OCI-LY7 (cell line): ENCODE data around the gene HAGHL. TPM values are rescaled to one million over a fixed set of nuclear protein-coding genes. Genes with fewer than 3 reads are reported as not detected.

Experiments used
- BruUV-seq: library from RNA; stranded (reverse); fragments of 400-500 nt; replicated peaks from 2 replicates; lab custom pipeline; 2021; lab: Mats Ljungman, UMichigan
- CTCF ChIA-PET: fragments of 300-600 bp; sonication (Branson Sonifier 250); formaldehyde crosslinking; loops from one replicate; lab custom pipeline; 2022; ENCODE audit warnings: antibody characterized with exemption; ENCODE audit not compliant: unreplicated experiment; lab: Charles Lee
- POLR2A ChIA-PET: fragments of 300-600 bp; sonication (Branson Sonifier 250); formaldehyde crosslinking; loops from one replicate; lab custom pipeline; 2022; ENCODE audit warnings: antibody characterized with exemption; lab: Charles Lee
- DNase-seq: peaks from one replicate; pipeline ENCODE4 v3.0.0-alpha.2; 2015; ENCODE audit warnings: low spot score
- H2AFZ ChIP-seq: fragments of 200-600 bp; sonication (generic), shearing (Covaris generic); 2 replicates; pipeline ENCODE4 v1.6.1; 2014; ENCODE audit warnings: mild to moderate bottlenecking, antibody characterized with exemption, low read length, moderate library complexity
- H3K27ac ChIP-seq: fragments of 200-600 bp; sonication (generic); 2 replicates; pipeline ENCODE4 v1.5.1; 2014; ENCODE audit warnings: mixed run types, low read depth, mild to moderate bottlenecking, moderate library complexity, low read length, inconsistent platforms; ENCODE audit not compliant: poor library complexity, severe bottlenecking
- H3K36me3 ChIP-seq: fragments of 200-600 bp; sonication (generic); 2 replicates; pipeline ENCODE4 v1.6.1; 2014; ENCODE audit warnings: mild to moderate bottlenecking, antibody characterized with exemption, low read length, moderate library complexity, mixed read lengths; ENCODE audit not compliant: insufficient read depth
- H3K4me1 ChIP-seq: fragments of 200-600 bp; sonication (generic); 2 replicates; pipeline ENCODE4 v1.5.1; 2014; ENCODE audit warnings: mild to moderate bottlenecking, low read length; ENCODE audit not compliant: insufficient read depth, poor library complexity, severe bottlenecking
- H3K4me2 ChIP-seq: fragments of 200-600 bp; sonication (generic); 2 replicates; pipeline ENCODE4 v1.6.1; 2014; ENCODE audit warnings: mild to moderate bottlenecking, low read length
- H3K4me3 ChIP-seq: fragments of 200-600 bp; sonication (generic); 2 replicates; pipeline ENCODE4 v1.5.1; 2014; ENCODE audit warnings: mild to moderate bottlenecking, low read depth, low read length; ENCODE audit not compliant: poor library complexity, severe bottlenecking
- H3K79me2 ChIP-seq: fragments of 200-600 bp; sonication (generic); 2 replicates; pipeline ENCODE4 v1.6.1; 2016; ENCODE audit warnings: low read depth, mild to moderate bottlenecking, low read length, moderate library complexity, mixed read lengths; ENCODE audit not compliant: insufficient read depth
- H3K9me2 ChIP-seq: fragments of 200-600 bp; sonication (generic); 2 replicates; pipeline ENCODE4 v1.6.1; 2016; ENCODE audit warnings: mild to moderate bottlenecking, low read length, mixed read lengths; ENCODE audit not compliant: insufficient read depth
- H3K9me3 ChIP-seq: fragments of 200-600 bp; sonication (generic); 2 replicates; pipeline ENCODE4 v1.6.1; 2014; ENCODE audit warnings: mild to moderate bottlenecking, mixed run types, low read length, mixed read lengths
- H4K20me1 ChIP-seq: fragments of 200-600 bp; sonication (generic); 2 replicates; pipeline ENCODE4 v1.6.1; 2014; ENCODE audit warnings: mild to moderate bottlenecking, antibody characterized with exemption, low read length, moderate library complexity, mixed read lengths; ENCODE audit not compliant: insufficient read depth
- EZH2phosphoT487 ChIP-seq: fragments of 200-600 bp; sonication (generic); IDR thresholded peaks from 2 replicates; pipeline ENCODE4 v1.6.1; 2018; ENCODE audit warnings: low read depth, borderline replicate concordance, mild to moderate bottlenecking, mixed run types, antibody characterized with exemption, low read length, moderate library complexity, mixed read lengths
- intact Hi-C: fragments of 100-400 bp; cut with micrococcal nuclease; formaldehyde crosslinking; loops from one replicate; pipeline ENCODE4 v1.10.0; 2022; ENCODE audit not compliant: unreplicated experiment
- total RNA-seq, 2 experiments: library from RNA; depleted of rRNA in 1 of 2; stranded (reverse); fragments of >200 nt in 1 of 2; shearing (Covaris generic) in 1 of 2; gene quantifications; 2 replicates each; pipeline ENCODE4 v1.2.3, GENCODE V29; 2014 to 2022
- TF ChIP-seq, protein P1 (sequence below): fragments of 200-600 bp; sonication (generic); conservative IDR thresholded peaks from 2 replicates; pipeline ENCODE4 v1.5.1; 2014; ENCODE audit warnings: mild to moderate bottlenecking, antibody characterized with exemption, low read length, moderate library complexity, mixed read lengths

Gene HAGHL
- total RNA-seq, 2 experiments from 2014 or later, result 30.8 to 57.9 TPM

DNA sequence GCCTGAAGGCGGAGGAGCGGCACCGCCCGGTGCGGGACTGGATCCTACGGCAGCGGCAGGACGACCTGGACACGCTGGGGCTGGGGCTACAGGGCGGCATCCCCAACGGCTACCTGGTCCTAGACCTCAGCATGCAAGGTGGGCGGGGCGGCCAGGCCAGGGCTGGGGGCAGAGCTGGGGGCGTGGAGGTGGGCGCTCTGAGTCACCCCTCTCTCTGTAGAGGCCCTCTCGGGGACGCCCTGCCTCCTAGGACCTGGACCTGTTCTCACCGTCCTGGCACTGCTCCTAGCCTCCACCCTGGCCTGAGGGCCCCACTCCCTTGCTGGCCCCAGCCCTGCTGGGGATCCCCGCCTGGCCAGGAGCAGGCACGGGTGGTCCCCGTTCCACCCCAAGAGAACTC, 41.5 kb downstream of the HAGHL start:
- ChIA-PET CTCF (no interaction called here), POLR2A (no interaction called here)
- H3K4me1 ChIP-seq, result no peaks in the 10 kb centered on the region
- H3K9me3 ChIP-seq, result no peaks in the 10 kb centered on the region
- no peak overlapping the region for H3K4me3 ChIP-seq
- H2AFZ ChIP-seq, result no peak overlapping the region
- intact Hi-C loops, result no loop called here
- H3K9me2 ChIP-seq, result no peaks in the 10 kb centered on the region
- TF ChIP-seq EZH2phosphoT487, result no peak
- TF ChIP-seq, protein P1, sequence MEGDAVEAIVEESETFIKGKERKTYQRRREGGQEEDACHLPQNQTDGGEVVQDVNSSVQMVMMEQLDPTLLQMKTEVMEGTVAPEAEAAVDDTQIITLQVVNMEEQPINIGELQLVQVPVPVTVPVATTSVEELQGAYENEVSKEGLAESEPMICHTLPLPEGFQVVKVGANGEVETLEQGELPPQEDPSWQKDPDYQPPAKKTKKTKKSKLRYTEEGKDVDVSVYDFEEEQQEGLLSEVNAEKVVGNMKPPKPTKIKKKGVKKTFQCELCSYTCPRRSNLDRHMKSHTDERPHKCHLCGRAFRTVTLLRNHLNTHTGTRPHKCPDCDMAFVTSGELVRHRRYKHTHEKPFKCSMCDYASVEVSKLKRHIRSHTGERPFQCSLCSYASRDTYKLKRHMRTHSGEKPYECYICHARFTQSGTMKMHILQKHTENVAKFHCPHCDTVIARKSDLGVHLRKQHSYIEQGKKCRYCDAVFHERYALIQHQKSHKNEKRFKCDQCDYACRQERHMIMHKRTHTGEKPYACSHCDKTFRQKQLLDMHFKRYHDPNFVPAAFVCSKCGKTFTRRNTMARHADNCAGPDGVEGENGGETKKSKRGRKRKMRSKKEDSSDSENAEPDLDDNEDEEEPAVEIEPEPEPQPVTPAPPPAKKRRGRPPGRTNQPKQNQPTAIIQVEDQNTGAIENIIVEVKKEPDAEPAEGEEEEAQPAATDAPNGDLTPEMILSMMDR, result no peak
- BruUV-seq, result no TSS peak
- H3K27ac ChIP-seq, result no peak overlapping the region
- no peak for DNase-seq
- no peak overlapping the region for H3K4me2 ChIP-seq
- H3K36me3 ChIP-seq, result no peaks in the 10 kb centered on the region
- no peaks in the 10 kb centered on the region for H3K79me2 ChIP-seq
- no peaks in the 10 kb centered on the region for H4K20me1 ChIP-seq

DNA sequence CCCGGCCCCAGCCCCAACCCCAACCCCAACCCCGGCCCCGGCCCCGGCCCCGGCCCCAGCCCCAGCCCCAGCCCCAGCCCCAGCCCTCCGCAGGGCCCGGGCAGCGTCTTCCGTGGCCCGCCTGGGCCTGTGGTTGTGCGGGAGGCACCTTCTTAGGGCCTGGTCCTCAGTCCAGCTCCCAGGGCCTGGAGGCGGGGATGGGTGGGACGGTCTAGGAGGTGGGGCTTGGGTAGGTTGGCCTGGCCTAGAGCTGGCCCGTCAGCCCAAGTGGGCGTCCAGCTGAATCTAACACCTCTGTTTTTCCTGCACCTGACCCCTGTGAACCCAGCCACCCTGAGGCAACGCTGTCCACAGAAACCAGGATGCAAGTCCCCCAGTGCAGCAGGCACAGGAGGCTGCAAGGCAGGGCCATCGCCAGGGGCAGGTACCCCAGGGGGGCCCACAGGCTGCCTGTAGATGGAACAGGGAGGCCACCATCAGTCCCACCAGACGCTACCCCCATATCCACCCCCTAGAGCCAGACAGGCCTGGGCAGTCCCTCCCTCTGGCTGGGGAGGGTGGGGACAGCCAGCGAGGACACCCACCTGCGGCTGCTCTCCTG, 42.4 kb downstream of the HAGHL start:
- no peak for DNase-seq
- Histone ChIP-seq H3K4me3 (no peak overlapping the region), H3K79me2 (no peaks in the 10 kb centered on the region), H3K36me3 (no peaks in the 10 kb centered on the region), H3K4me2 (no peak overlapping the region), H3K9me3 (no peaks in the 10 kb centered on the region), H4K20me1 (no peaks in the 10 kb centered on the region), H3K9me2 (no peaks in the 10 kb centered on the region), H3K27ac (no peak overlapping the region), H2AFZ (no peak overlapping the region), H3K4me1 (no peaks in the 10 kb centered on the region)
- TF ChIP-seq EZH2phosphoT487, result no peak
- TF ChIP-seq, protein P1, result no peak
- intact Hi-C loops, result no loop called here
- ChIA-PET POLR2A (no interaction called here), CTCF (no interaction called here)
- no TSS peak for BruUV-seq

DNA sequence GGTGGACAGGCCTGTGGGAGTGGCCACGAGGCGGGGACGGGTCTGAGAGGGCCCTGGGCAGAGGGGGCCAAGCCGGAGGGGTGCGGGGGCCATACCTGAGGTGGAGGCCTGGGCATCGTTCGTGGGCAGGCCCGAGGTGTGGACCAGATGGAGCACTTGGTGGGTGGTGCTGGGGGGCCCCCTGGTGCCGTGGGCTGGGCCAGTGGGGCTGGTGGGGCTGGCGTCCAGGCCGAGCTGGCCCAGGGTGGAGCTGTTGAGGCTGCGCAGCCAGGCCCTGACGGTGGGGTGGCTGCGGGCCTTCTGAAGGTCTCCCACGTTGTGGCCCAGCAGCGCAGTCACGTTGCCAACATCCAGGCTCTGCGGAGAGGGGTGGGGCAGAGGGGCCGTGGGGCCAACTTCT, 43.0 kb downstream of the HAGHL start:
- BruUV-seq, result no TSS peak
- H3K4me3 ChIP-seq, result no peak overlapping the region
- ChIA-PET CTCF (no interaction called here), POLR2A (no interaction called here)
- no peaks in the 10 kb centered on the region for H3K4me1 ChIP-seq
- H3K4me2 ChIP-seq, result no peak overlapping the region
- no peaks in the 10 kb centered on the region for H3K9me3 ChIP-seq
- no peak overlapping the region for H3K27ac ChIP-seq
- H4K20me1 ChIP-seq, result no peaks in the 10 kb centered on the region
- H2AFZ ChIP-seq, result no peak overlapping the region
- DNase-seq, result no peak
- no peaks in the 10 kb centered on the region for H3K79me2 ChIP-seq
- no peaks in the 10 kb centered on the region for H3K36me3 ChIP-seq
- H3K9me2 ChIP-seq, result no peaks in the 10 kb centered on the region
- intact Hi-C loops, result no loop called here
- no peak for TF ChIP-seq EZH2phosphoT487
- TF ChIP-seq, protein P1, result no peak
